Thyroid gland (tissue), 4 donors: ENCODE measurements around the gene CMTM3. TPM values are rescaled to one million over a fixed set of nuclear protein-coding genes. Genes with fewer than 3 reads are reported as not detected.
"Not testable (repeated sequence)": the region's sequence is repeated elsewhere in the genome, so short reads cannot be mapped to it uniquely, and the experiment has no call there.

Experiments used
- DNase-seq, 2 donors: peaks; one replicate each; pipeline ENCODE4 v3.0.0-alpha.2; 2019
- H3K27ac ChIP-seq, 3 donors: fragments of 200-600 bp; sonication (generic); 1 replicate in 2 of 3; 2 replicates in 1 of 3; pipeline ENCODE4 v1.5.1; 2016 to 2019; ENCODE audit warnings: mild to moderate bottlenecking in 1 of 3, moderate library complexity in 1 of 3
- H3K27me3 ChIP-seq: fragments of 200-600 bp; sonication (generic); one replicate; pipeline ENCODE4 v1.5.1; 2019
- H3K36me3 ChIP-seq, 2 donors: fragments of 200-600 bp; sonication (generic); one replicate each; pipeline ENCODE4 v1.5.1; 2016 to 2019
- H3K4me1 ChIP-seq, 2 donors: fragments of 200-600 bp; sonication (generic); one replicate each; pipeline ENCODE4 v1.5.1; 2017 to 2019
- H3K4me3 ChIP-seq, 3 donors: fragments of 200-600 bp; sonication (generic); replicated peaks in 1 of 3; 1 replicate in 2 of 3; 2 replicates in 1 of 3; pipeline ENCODE4 v1.5.1; 2016; ENCODE audit warnings: mild to moderate bottlenecking in 1 of 3
- H3K9me3 ChIP-seq: fragments of 200-600 bp; sonication (generic); one replicate; pipeline ENCODE4 v1.5.1; 2017
- POLR2A ChIP-seq, 2 donors: fragments of 450-650 bp; IDR thresholded peaks; one replicate each; pipeline ENCODE4 v1.6.1; 2017; ENCODE audit warnings: antibody characterized with exemption in 2 of 2, mild to moderate bottlenecking in 2 of 2, moderate library complexity in 1 of 2
- WGBS, 2 donors: methylation state at CpG; one replicate each; pipeline ENCODE4 v1.1.5; 2017; 5-methylcytosine and 5-hydroxymethylcytosine counted together
- intact Hi-C: fragments of 100-400 bp; cut with DNase I; formaldehyde crosslinking; loops from one replicate; pipeline ENCODE4 v1.15.1; 2023
- total RNA-seq, 4 donors: library from RNA; depleted of rRNA; stranded (reverse); fragments of >200 nt; gene quantifications; one replicate each; pipeline ENCODE4 v1.2.3, GENCODE V29; 2016
- TF ChIP-seq, protein P1 (sequence below), 6 experiments: fragments of 200-600 bp in 3 of 6; fragments of 450-650 bp in 3 of 6; sonication (generic) in 3 of 6; IDR thresholded peaks; one replicate each; pipeline ENCODE4 v1.5.1; 2016 to 2019; ENCODE audit warnings: antibody characterized with exemption in 6 of 6, mild to moderate bottlenecking in 2 of 6, inconsistent platforms in 1 of 6, moderate library complexity in 1 of 6

CMTM3 gene
- total RNA-seq, 4 donors from 2014 or later, result 5.9 to 32.0 (median 21.3) TPM

DNA sequence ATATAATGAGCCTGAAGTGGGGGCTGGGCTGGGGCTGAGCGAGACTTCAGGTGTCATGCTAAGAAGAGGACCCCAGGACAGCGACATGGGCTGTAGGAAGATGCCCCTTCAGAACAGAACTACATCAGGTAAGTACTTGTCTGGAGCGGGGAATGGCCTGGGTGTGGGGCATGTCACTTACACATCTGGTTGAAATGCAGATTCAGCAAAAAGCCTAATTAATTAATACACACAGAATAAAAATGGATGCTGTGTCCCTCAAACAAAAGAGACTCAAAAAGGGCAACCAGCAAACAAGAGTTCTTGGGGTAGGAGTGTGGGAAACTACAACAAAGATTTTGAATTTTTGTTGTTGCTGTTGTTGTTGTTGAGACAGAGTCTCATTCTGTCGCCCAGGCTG, 13.5 kb upstream of the CMTM3 start:
- intact Hi-C loops, result no loop called here
- TF ChIP-seq POLR2A (IDR thresholded peaks at IDR 0.05), result no peak
- TF ChIP-seq, protein P1, sequence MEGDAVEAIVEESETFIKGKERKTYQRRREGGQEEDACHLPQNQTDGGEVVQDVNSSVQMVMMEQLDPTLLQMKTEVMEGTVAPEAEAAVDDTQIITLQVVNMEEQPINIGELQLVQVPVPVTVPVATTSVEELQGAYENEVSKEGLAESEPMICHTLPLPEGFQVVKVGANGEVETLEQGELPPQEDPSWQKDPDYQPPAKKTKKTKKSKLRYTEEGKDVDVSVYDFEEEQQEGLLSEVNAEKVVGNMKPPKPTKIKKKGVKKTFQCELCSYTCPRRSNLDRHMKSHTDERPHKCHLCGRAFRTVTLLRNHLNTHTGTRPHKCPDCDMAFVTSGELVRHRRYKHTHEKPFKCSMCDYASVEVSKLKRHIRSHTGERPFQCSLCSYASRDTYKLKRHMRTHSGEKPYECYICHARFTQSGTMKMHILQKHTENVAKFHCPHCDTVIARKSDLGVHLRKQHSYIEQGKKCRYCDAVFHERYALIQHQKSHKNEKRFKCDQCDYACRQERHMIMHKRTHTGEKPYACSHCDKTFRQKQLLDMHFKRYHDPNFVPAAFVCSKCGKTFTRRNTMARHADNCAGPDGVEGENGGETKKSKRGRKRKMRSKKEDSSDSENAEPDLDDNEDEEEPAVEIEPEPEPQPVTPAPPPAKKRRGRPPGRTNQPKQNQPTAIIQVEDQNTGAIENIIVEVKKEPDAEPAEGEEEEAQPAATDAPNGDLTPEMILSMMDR (IDR thresholded peaks at IDR 0.05), result no peak
- DNase-seq, result no peak
- Histone ChIP-seq H3K4me1 (peaks cover 0 to 11% of the 10 kb centered on the region in 2 donors), H3K4me3 (no peak overlapping the region), H3K36me3 (peaks cover 0 to 6% of the 10 kb centered on the region in 2 donors), H3K27ac (no peak overlapping the region), H3K9me3 (no peaks in the 10 kb centered on the region), H3K27me3 (no peaks in the 10 kb centered on the region)
- WGBS, 2 donors, result 94% methylated on average over 4 of the region's 4 CpGs

DNA sequence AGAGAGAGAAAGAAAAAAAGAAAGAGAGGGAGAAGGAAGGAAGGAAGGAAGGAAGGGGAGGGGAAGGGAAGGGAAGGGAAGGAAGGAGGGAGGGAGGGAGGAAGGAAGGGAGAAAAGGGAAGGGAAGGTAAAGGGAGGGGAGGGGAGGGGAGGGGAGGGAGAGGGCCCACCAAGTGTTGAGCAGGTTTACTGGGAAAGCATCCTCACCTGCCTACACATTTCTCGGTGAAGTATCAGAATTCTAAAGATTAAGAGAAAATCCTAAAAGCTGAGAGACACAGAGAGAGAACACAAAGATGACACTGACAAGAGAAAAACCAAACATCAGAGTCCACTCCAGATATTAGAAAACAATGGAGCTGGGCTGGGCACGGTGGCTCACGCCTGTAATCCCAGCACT, 12.3 kb upstream of the CMTM3 start:
- Histone ChIP-seq H3K4me1 (peaks cover 0 to 8% of the 10 kb centered on the region in 2 donors), H3K9me3 (no peaks in the 10 kb centered on the region), H3K4me3 (no peak overlapping the region), H3K27me3 (no peaks in the 10 kb centered on the region), H3K36me3 (no peaks in the 10 kb centered on the region), H3K27ac (no peak overlapping the region)
- DNase-seq, result no peak
- WGBS, 2 donors, result 88 to 92% methylated on average over 3 of the region's 3 CpGs
- intact Hi-C loops, result no loop called here
- TF ChIP-seq, protein P1 (IDR thresholded peaks at IDR 0.05), result no peak
- no peak for TF ChIP-seq POLR2A (IDR thresholded peaks at IDR 0.05)

DNA sequence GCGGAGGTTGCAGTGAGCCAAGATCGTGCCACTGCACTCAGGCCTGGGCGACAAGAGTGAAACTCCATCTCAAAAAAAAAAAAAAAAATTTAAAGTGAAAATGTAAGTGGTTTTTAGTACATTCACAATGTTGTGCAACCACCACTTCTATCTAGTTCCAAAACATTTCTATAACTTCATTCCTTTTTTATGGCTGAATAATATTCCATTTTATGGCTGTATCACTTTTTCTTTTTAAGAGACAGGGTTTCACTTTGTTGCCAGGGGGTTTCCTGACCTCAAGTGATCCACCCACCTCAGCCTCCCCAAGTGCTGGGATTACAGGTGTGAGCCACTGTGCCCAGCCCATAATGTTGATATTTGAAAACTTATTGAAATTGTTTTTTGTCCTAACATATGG, 11.7 kb upstream of the CMTM3 start:
- intact Hi-C loops, result no loop called here
- H3K27ac ChIP-seq, result no peak overlapping the region
- no peak for TF ChIP-seq POLR2A (IDR thresholded peaks at IDR 0.05)
- TF ChIP-seq, protein P1 (IDR thresholded peaks at IDR 0.05), result no peak
- H3K27me3 ChIP-seq, result no peaks in the 10 kb centered on the region
- peaks cover 0 to 5% of the 10 kb centered on the region in 2 donors for H3K4me1 ChIP-seq
- no peaks in the 10 kb centered on the region for H3K9me3 ChIP-seq
- H3K4me3 ChIP-seq, result no peak overlapping the region
- no peak for DNase-seq
- H3K36me3 ChIP-seq, result no peaks in the 10 kb centered on the region
- 98% methylated on average over 3 of the region's 3 CpGs for WGBS, 2 donors

DNA sequence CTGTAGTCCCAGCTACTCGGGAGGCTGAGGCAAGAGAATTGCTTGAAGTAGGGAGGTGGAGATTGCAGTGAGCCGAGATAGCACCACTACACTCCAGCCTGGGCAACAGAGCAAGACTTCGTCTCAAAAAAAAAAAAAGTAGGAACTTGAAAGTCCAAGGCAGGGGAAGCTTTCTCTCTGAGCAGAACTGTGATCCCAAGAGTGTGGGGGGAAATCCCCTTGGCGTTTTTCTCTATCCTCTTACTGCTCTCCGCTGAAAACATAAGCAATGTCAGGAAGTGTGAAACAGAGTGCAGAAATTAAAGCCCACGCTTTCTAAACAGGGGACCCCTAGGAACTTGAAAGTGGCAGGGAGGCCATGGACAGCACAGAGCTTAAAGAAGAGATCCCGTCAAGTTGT, 9.8 kb upstream of the CMTM3 start:
- WGBS, 2 donors, result 55 to 67% methylated on average over 7 of the region's 7 CpGs
- H3K9me3 ChIP-seq, result no peaks in the 10 kb centered on the region
- no peaks in the 10 kb centered on the region for H3K36me3 ChIP-seq
- no peaks in the 10 kb centered on the region for H3K4me1 ChIP-seq
- H3K27me3 ChIP-seq, result no peaks in the 10 kb centered on the region
- no peak overlapping the region for H3K4me3 ChIP-seq
- no peak for DNase-seq
- intact Hi-C loops, result no loop called here
- TF ChIP-seq POLR2A (IDR thresholded peaks at IDR 0.05), result no peak
- TF ChIP-seq, protein P1 (IDR thresholded peaks at IDR 0.05), result no peak
- H3K27ac ChIP-seq, result no peak overlapping the region

DNA sequence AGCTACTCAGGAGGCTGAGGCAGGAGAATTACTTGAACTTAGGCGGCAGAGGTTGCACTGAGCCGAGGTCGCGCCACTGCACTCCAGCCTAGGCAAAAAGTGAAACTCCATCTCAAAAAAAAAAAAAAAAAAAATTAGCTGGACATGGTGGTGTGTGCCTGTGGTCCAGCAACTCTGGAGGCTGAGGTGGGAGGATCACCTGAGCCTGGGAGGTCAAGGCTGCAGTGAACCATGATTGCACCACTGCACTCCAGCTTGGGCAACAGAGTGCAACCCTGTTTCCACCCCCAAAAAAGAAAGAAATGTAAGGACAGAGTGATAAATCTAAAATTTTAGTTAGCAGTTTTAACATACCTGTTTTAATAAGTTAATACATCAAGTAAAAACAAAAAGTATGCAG, 7.9 kb upstream of the CMTM3 start:
- H3K27me3 ChIP-seq, DNase-seq, H3K36me3 ChIP-seq, H3K4me1 ChIP-seq, intact Hi-C loops, H3K9me3 ChIP-seq, H3K27ac ChIP-seq, H3K4me3 ChIP-seq: not testable (repeated sequence)
- WGBS, 2 donors, result 94 to 99% methylated on average over 4 of the region's 4 CpGs
